Measurements from ENCODE around the gene GRM3. TPM values are rescaled to one million over a fixed set of nuclear protein-coding genes. Genes with fewer than 3 reads are reported as not detected.

The GRM3 gene
- total and polyA plus RNA-seq, 8 donors, result 0.02 TPM; not detected in 7

GRCh38 chr7:86644282-86645224 is 844 bp downstream of the GRM3 start:
- DNase-seq (peak in 4 of 6 donors; percentile 11 to 76 (median 47)), ATAC-seq (peak; percentile 38 to 86 (median 65)), FAIRE-seq (no peak)
- peak overlapping the region in 1 of 4 donors; percentile 10 for H3K4me3 ChIP-seq
- H3K36me3 ChIP-seq, result no peaks in the 10 kb centered on the region
- 1 to 2% methylated on average over 42 of the region's 42 CpGs for WGBS, 2 donors
- no peak overlapping the region for H3K27ac ChIP-seq
- H3K9me3 ChIP-seq, result no peaks in the 10 kb centered on the region
- H3K27me3 ChIP-seq, result peaks cover 0 to 33% (median 9%) of the 10 kb centered on the region in 4 donors
- intact Hi-C loops (cut with DNase I), result no loop called here
- H3K4me1 ChIP-seq, result peaks cover 3 to 11% (median 7%) of the 10 kb centered on the region in 3 donors
- TF ChIP-seq CTCF (IDR thresholded peaks at IDR 0.05), result no peak

- no peak overlapping the region for H3K27ac ChIP-seq
Observed at GRCh38 chr7:86645225-86645608, 1.5 kb downstream of the GRM3 start.

GRCh38 chr7:86645676-86646276 is 2.1 kb downstream of the GRM3 start:
- Histone ChIP-seq H3K9me3 (no peaks in the 10 kb centered on the region), H3K36me3 (no peaks in the 10 kb centered on the region), H3K4me1 (peaks cover 3 to 11% (median 7%) of the 10 kb centered on the region in 3 donors), H3K27me3 (peaks cover 0 to 24% (median 6%) of the 10 kb centered on the region in 4 donors), H3K27ac (no peak overlapping the region), H3K4me3 (no peak overlapping the region)
- FAIRE-seq, result peak; percentile 5
- WGBS, 2 donors, result 45 to 53% methylated on average over 2 of the region's 2 CpGs
- ATAC-seq, result no peak
- DNase-seq, result no peak
- intact Hi-C loops (cut with DNase I), result no loop called here
- no peak for TF ChIP-seq CTCF (IDR thresholded peaks at IDR 0.05)

More at GRCh38 chr7:86645225-86645608, 1.5 kb downstream of the GRM3 start:
- ATAC-seq (peak in 3 of 4 donors; percentile 18 to 44 (median 42)), FAIRE-seq (no peak), DNase-seq (peak in 2 of 6 donors; percentile 29 to 52)
- Histone ChIP-seq H3K4me3 (no peak overlapping the region), H3K36me3 (no peaks in the 10 kb centered on the region), H3K4me1 (peaks cover 3 to 11% (median 7%) of the 10 kb centered on the region in 3 donors), H3K27me3 (peaks cover 0 to 30% (median 8%) of the 10 kb centered on the region in 4 donors), H3K9me3 (no peaks in the 10 kb centered on the region)
- 2 to 3% methylated on average over 13 of the region's 13 CpGs for WGBS, 2 donors
- TF ChIP-seq CTCF (IDR thresholded peaks at IDR 0.05), result no peak
- intact Hi-C loops (cut with DNase I), result no loop called here

DNA sequence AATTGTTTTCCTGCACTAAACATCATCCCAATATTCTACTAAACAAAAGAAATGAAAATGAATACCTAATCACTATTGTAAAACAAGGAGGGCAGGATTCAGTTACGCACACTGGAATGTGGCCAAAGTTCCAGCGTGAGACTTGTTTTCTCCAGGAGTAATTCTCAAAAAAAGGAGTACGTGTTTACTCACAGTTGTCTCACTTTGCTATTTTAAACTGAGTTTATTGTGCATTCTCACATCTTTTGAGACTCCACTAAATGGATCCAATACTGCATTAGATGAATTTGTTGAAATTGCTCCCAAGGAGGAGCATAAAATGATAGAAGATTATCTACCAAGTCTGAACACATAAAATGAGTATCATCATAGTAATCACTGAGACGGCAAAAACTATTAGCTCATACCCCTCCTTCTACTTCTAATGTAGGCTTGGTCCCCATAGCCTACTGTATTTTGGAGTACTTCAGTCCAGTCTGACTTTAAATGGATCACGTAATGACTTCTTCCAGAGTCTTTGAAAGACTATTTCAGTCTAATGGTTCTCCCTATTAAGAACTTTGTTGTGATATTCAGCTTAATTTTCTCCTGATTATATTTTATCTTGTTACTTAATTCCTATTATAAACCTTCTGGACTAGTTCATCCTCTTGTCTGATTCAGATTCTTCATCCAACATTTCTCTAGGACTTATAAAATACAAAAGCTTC is 3.8 kb downstream of the GRM3 start:
- WGBS, 2 donors, result 86 to 88% methylated on average over 5 of the region's 5 CpGs
- FAIRE-seq, result no peak

More for the DNA sequence above, 3.8 kb downstream of the GRM3 start:
- Histone ChIP-seq H3K4me1 (peaks cover 3 to 11% (median 7%) of the 10 kb centered on the region in 3 donors), H3K27ac (no peak overlapping the region), H3K27me3 (peaks cover 0 to 12% (median 3%) of the 10 kb centered on the region in 4 donors), H3K9me3 (no peaks in the 10 kb centered on the region), H3K36me3 (no peaks in the 10 kb centered on the region), H3K4me3 (no peak overlapping the region)
- intact Hi-C loops (cut with DNase I), result no loop called here
- no peak for TF ChIP-seq CTCF (IDR thresholded peaks at IDR 0.05)
- DNase-seq (no peak), ATAC-seq (no peak)
